Stimulated activated CD8-positive, alpha-beta memory T cell treated with anti-CD3 and anti-CD28 coated beads, Interleukin-7, amount 100 ng/mL, for 1 hour (primary cell): ENCODE results near the gene TMEM229B.
"Not testable (repeated sequence)": the region's sequence is repeated elsewhere in the genome, so short reads cannot be mapped to it uniquely, and the experiment has no call there.

ENCODE experiments used
- DNase-seq, 2 donors: peaks; one replicate each; pipeline ENCODE4 v3.0.0-alpha.2; 2020; ENCODE audit warnings: low read depth in 2 of 2

Gene TMEM229B

GRCh38 chr14:67456732-67457131, 31.8 kb downstream of the TMEM229B start:
- DNase-seq: no peak

GRCh38 chr14:67453575-67454300, 34.8 kb downstream of the TMEM229B start:
- no peak for DNase-seq

DNA sequence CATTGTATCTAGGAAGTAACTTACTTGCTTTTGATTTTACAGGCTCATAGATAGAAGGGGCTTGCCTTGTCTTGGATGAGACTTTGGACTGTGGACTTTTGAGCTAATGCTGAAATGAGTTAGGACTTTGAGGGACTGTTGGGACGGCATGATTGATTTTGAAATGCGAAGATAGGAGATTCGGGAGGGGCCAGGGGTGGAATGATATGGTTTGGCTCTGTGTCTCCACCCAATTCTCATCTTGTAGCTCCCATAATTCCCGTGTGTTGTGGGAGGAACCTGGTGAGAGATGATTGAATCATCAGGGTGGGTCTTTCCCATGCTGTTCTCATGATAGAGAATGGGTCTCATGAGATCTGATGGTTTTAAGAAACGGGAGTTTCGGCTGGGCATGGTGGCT, 36.9 kb downstream of the TMEM229B start:
- not testable (repeated sequence) for DNase-seq

DNA sequence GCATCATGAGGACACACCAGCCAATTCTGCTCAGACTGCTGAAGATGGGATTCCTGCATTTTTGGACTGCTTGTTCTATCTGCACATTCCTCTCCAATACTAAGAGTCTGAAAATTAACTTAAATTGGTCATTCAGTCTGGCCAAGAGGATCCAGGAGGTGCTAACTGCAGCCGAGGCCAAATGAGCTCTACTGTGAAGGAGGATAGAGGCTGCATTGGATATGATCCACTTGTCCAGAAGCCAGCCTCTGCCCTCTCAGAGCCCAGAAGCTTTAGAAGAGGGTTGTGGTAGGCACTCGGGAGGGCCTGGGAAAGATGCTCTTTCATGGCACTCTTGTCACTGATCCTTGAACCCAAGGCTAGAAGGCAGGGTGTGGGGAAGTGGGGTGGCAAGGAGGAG, 39.4 kb downstream of the TMEM229B start:
- DNase-seq: no peak

DNA sequence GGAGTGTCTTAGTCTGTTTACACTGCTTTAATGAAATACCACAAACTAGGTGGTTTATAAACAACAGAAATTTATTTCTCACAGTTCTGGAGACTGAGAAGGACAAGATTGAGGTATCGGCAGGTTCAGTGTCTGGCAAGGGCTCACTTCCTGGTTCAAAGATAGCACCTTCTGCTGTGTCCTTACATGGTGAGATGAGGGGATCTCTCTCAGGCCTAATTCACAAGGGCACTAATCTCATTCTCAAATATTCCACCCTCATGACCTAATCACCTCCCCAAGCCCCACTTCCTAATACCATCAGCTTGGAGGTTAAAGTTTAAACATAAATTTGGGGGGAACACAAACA, 41.5 kb downstream of the TMEM229B start:
- DNase-seq: no peak

DNA sequence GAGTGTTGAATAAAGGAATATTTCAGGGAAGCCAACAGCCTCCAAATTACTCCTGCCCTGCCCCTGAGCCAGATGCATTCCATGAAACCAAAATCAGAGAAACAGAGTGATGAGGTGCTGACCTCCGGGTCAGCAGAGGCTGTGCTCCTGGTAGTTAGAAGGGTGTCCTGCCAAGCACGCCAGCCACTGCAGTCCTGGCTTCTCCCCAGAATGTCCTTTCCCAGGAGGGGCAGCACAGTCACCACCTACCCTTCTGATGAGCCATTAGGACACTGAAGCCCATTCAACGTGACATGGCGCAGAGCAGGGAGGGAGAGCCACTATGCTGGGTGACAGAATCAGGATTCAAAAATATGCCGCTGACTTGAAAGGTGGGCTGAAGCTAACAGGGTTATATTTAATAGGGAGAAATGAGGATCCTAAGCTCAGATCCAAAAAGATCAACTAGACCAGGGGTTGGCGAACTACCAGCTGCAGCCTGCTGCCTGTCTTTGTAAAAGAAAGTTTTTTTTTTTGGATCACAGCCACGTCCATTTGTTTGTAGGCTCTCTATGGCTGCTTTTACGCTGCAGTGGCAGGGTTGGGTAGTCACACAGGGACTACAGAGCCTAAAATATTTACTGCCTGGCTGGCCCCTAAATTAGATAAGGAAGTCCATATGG, 42.0 kb downstream of the TMEM229B start:
- DNase-seq: no peak

DNA sequence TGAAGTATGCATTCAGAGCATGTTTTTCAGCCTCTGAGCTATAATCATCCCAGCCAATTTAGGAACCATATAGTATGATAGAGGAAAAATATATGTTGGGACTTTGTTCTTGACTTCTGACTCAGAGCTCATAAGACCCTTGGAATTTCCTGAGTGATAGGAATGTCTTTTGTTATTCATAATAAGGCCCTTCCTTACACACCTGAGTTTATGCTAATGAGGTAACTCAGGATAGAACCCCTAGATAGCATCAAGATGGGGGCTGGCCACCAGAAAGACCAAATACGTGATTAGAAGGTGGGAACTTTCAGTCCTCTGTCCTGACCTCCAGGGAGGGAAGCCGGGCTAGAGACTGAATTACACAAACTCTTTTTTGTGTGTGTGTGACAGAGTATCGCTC, 44.1 kb downstream of the TMEM229B start:
- DNase-seq: no peak

- no peak for DNase-seq
These were observed 46.2 kb downstream of the TMEM229B start for GRCh38 chr14:67442139-67442906.

- DNase-seq: no peak
These were observed 46.8 kb downstream of the TMEM229B start for GRCh38 chr14:67441672-67442071.

- DNase-seq: no peak
These were observed 47.3 kb downstream of the TMEM229B start for GRCh38 chr14:67441256-67441655.

GRCh38 chr14:67440513-67440912, 48.0 kb downstream of the TMEM229B start:
- DNase-seq: no peak

- DNase-seq: no peak
These were observed 49.6 kb downstream of the TMEM229B start for GRCh38 chr14:67438969-67439368.

- no peak for DNase-seq
These were observed 52.3 kb downstream of the TMEM229B start for GRCh38 chr14:67436006-67436866.

DNA sequence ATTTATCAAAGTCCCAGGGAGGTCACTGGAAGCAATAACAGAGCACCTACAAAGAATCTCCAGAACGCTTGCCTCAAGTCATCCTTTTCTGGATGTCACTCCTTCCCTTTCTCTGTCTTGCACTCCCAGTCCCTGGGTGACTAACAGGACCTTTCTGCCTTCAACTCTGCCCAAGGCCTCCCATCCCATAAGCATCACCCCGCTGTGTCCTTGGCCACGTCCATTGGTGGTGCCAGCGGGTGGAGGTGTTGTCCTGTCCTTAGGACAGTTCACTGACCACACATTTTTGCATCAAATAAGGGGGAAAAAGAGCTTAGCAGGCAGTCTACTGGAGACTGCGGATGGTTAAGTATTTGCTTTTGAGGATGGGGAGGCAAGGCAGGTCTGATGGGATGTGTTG, 52.9 kb downstream of the TMEM229B start:
- DNase-seq: no peak

DNA sequence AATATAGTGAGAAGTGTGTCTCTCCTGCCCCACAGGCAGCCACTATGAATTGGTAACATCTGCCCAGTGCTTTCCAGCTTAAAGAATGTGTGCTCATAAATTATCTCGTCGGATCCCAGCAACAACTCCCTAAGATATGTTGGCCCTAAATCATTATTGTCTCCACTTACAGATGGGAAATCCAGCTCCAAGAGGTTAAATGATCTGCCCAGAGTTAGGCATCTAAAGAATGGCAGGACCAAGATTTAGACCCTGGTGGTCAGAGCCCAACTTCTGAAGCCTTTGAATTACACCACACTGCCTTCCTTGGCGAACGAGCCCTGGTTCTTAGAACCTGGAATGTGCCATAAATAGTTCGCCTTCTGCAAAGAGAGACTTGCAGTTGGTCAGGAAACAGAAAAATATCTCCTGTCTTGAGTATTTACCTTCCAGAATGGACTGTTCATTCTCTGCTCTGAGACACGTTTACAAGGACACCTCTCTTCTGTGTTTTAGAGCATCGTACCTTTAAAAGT, 56.4 kb downstream of the TMEM229B start:
- DNase-seq: no peak

DNA sequence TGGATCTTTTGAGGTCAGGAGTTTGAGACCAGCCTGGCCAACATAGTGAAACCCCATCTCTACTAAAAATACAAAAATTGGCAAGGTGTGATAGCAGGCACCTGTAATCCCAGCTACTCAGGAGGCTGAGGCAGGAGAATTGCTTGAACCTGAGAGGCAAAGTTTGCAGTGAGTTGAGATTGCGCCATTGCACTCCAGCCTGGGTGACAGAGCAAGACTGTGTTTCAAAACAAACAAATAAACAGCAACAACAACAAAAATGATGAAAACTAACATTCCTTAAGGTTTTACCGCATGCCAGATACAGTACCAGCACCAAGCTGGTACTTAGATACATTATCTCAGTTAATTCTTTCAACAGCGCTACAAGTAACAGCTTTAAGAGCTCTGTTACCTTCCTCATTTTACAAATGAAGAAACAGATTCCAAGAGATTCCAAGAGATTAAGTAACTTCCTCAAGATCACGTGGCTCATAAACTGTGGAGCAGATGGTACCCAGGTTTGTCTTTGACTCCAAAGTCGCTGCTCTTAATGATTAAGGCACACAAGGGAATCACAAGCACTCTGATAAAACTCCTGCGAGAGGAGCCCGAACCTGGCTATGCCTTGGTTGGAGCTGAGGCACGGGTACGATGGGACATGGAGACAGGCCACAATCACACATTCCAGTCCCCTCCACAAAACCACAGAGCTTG, 58.9 kb downstream of the TMEM229B start:
- no peak for DNase-seq

GRCh38 chr14:67428501-67429031, 60.0 kb downstream of the TMEM229B start:
- DNase-seq: no peak

DNA sequence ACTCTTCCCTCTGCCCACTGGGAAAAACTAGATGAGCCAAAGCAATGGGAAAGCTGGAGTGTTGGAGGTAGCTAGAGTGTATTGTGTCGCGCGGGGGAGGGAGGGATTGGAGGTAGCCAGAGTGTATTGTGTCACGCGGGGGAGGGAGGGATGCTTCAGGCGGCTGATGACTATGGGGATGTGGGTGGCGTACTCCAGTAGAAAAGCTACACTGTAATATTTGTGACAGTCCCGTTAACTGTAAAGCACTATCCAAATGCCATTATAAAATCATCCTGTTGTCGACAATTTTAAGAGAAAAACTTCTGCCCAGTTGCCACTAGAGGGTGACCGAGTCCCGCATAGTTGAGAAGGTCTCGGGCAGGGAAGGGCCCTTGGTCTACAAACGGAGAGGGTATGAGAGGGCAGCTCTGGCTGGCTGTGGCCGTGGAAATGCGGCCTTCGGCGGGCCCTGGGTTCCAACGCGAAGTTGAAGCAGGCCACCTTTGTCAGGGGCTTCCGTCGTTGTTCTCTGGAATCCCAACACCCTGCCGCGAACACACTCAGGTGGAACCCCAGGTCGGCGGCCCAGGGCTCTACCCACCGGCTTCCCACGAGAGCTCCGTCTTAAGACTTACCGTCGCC, 61.4 kb downstream of the TMEM229B start:
- peak; percentile 42 to 47 for DNase-seq

- no peak for DNase-seq
These were observed 62.4 kb downstream of the TMEM229B start for GRCh38 chr14:67426161-67426560.

DNA sequence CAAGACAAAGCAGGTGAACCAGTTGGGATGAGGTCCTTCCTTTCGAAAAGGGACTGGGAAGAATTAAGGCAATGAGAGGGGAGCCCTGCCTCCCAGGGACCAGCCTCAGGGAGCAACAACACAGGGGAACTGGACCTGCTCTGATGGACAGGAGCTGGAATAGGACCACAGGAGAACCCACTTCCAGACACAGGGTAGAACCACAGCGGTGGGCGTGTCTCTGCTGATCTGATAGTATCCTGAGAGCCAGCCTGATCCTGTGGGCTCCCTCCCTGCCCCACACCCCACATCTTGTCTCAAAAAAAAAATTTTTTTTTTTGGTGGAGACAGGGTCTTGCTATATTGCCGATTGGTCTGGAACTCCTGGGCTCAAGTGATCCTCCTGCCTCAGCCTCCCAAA, 62.9 kb downstream of the TMEM229B start:
- DNase-seq: no peak
